Measurements from ENCODE around the gene ATXN7L2.

ATXN7L2 gene

DNA sequence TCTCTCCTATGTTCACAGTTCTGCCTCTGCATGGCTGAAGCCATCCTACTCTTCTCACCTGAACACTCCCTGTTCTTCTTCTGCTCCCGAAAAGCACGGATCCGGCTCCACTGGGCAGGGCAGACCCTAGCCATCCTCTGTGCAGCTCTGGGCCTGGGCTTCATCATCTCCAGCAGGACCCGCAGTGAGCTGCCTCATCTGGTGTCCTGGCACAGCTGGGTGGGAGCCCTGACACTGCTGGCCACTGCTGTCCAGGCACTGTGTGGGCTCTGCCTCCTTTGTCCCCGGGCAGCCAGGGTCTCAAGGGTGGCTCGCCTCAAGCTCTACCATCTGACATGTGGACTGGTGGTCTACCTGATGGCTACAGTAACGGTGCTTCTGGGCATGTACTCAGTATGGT is 12.0 kb downstream of the ATXN7L2 start:
- no peak for DNase-seq (ENCODE audit: low read depth, low spot score)
- TF ChIP-seq, protein P1, sequence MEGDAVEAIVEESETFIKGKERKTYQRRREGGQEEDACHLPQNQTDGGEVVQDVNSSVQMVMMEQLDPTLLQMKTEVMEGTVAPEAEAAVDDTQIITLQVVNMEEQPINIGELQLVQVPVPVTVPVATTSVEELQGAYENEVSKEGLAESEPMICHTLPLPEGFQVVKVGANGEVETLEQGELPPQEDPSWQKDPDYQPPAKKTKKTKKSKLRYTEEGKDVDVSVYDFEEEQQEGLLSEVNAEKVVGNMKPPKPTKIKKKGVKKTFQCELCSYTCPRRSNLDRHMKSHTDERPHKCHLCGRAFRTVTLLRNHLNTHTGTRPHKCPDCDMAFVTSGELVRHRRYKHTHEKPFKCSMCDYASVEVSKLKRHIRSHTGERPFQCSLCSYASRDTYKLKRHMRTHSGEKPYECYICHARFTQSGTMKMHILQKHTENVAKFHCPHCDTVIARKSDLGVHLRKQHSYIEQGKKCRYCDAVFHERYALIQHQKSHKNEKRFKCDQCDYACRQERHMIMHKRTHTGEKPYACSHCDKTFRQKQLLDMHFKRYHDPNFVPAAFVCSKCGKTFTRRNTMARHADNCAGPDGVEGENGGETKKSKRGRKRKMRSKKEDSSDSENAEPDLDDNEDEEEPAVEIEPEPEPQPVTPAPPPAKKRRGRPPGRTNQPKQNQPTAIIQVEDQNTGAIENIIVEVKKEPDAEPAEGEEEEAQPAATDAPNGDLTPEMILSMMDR (IDR thresholded peaks at IDR 0.05; ENCODE audit: low read depth, low read length) = no peak
- no peak overlapping the region for H3K4me3 ChIP-seq (ENCODE audit: low read depth, low read length)
- in situ Hi-C loops (cut with HindIII; ENCODE audit: low sequenced_read_pairs) = no loop called here

DNA sequence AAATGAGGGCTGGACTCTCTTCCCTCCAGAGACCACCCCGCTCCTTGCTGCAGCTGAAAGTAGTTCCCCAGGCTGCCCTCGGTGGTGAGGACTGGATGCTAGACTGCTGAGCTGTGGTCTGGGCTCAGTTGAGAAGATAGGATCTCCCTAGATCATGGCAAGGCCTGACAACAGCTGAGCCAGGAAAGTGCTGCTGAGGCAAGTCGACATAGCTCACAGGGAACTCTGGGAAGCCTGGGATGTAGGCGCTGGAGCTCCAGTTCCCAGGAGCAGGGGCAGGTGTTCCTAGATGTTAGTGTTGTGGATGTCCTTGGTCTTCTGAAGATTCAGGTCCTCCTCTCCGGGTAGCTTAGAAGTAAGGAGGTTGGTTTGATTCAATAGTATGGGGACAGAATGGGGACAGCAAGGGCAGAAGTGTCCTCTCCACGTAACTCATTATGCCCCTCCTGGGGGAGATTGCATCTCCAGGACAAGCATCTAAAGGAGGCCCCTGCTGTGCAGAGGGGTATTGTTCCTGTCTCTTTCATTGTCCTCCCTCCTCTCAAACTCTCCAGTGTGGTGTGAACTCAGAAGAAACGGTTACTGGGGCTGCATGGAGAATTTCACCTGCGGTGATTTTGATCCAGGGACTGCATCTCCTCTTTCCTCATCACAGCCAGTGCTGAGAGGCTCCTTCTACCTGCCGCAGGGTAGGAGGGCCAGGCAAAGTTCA is 13.9 kb downstream of the ATXN7L2 start:
- H3K4me3 ChIP-seq (ENCODE audit: low read depth, low read length) = no peak overlapping the region
- no peak for DNase-seq (ENCODE audit: low read depth, low spot score)
- in situ Hi-C loops (cut with HindIII; ENCODE audit: low sequenced_read_pairs) = no loop called here
- TF ChIP-seq, protein P1 (IDR thresholded peaks at IDR 0.05; ENCODE audit: low read depth, low read length) = no peak

DNA sequence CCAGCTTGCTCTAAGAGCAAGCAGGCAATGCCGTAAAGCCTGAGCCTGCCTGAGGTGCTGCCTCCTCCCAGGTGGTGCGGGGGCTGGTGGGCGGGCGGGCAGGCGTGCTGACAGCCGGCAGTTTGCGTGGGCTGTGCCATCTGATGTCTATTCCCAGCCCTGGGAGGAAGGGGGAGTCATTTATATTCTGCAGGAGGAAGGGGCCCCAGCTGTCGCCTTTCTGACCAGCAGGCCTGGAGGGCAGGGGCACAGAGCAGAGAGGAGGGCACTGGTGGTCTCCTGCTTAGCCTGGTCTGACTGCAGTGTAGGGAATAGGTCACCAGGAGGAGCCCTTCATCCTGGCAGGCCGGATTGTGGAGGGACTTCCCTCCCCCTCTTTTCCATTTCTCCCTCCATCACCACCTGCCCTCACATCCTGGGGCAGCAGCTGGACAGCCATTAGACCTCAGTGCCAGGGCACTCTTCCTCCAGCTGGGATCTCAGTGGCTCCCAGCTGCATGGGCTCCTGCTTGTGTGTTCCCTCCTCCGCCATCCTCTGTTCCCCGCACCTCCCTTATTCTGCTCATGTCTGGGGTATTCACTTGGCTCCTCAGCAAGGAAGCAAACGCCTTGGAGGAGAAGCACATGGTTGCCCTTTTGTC is 14.6 kb downstream of the ATXN7L2 start:
- TF ChIP-seq, protein P1 (IDR thresholded peaks at IDR 0.05; ENCODE audit: low read depth, low read length) = peak; percentile 75
- H3K4me3 ChIP-seq (ENCODE audit: low read depth, low read length) = no peak overlapping the region
- in situ Hi-C loops (cut with HindIII; ENCODE audit: low sequenced_read_pairs) = no loop called here
- DNase-seq (ENCODE audit: low read depth, low spot score) = peak; percentile 19

DNA sequence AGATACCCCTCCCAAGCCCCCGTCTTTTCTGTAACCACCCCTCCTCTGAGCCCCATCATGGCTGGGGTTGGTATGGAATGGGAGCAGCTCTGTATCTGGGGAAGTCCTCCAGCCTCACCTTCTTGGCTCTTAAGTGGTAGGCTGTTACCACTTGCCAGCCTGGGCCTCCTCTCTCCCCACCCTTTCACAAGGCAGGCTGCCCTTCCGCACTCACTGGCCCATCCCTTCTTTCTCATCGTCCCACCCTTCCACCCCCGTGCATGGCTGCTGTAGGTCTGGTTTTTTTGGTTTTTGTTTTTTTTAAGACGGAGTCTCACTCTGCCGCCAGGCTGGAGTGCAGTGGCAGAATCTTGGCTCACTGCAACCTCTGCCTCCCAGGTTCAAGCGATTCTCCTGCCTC is 15.4 kb downstream of the ATXN7L2 start:
- H3K4me3 ChIP-seq (ENCODE audit: low read depth, low read length) = no peak overlapping the region
- TF ChIP-seq, protein P1 (IDR thresholded peaks at IDR 0.05; ENCODE audit: low read depth, low read length) = no peak
- DNase-seq (ENCODE audit: low read depth, low spot score) = no peak
- in situ Hi-C loops (cut with HindIII; ENCODE audit: low sequenced_read_pairs) = no loop called here

DNA sequence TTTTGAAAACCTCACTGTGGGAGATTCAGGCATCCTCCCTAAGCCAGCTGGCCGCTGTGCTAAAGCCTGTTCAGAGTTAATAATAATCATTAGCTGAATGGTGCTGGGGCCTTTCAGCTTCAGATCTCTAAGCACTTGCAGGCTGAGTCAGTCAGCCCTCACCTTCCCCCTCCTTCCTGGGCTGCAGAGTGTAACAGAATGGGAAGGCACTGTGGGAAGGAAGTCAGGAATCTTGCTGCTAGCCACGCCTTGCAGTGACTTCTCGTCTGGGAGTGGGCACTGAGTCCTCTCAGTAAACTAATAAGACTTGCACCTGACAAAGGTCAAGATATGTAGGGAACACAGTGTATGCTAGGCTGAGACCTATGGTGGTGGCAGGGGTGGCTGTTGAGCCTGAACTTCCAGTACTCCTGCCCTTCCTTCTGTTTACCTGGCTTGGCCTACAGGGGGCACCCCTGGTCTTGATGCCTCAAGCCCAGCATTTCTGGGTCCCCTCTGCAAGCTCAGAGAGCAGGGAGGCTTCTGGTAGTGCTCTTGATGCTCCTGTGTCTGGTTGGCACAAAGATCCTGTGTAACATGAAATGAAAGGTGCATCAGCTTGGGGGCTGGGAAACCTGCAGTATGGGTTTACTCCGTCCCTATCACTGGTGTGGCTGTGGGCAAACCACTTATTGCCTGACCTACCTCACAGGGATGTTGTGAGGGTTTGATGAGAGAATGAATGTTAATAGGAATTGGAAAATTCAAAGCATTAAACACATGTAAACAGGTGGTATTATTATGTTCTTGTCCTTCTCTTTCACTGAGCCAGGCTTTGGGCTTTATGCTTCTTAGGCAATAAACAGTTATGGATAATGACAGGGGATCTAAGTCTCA is 16.2 kb downstream of the ATXN7L2 start:
- TF ChIP-seq, protein P1 (IDR thresholded peaks at IDR 0.05; ENCODE audit: low read depth, low read length) = peak; percentile 55
- DNase-seq (ENCODE audit: low read depth, low spot score) = peak; percentile 52
- H3K4me3 ChIP-seq (ENCODE audit: low read depth, low read length) = no peak overlapping the region
- in situ Hi-C loops (cut with HindIII; ENCODE audit: low sequenced_read_pairs) = no loop called here

DNA sequence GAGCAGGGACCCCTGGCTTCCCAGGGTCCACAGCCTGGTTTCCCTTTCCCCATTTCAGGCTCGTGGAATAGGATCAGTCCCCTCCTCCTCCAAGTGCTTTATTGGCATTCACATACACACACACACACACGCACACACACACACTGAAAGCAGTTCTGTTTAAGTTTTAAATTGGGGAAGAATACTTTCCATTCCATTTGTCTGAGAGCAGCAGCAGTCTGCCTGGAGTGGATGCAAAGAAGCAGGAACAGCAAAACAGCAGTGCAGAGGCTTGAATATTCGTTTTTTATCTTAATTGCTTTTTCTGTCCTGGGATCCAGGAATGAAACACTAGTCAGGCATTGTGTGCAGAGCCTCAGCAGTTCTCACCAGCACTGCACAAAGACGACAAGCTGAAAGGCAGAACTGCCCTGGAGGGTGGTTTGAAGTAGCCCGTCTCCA is 17.3 kb downstream of the ATXN7L2 start:
- in situ Hi-C loops (cut with HindIII; ENCODE audit: low sequenced_read_pairs) = no loop called here
- H3K4me3 ChIP-seq (ENCODE audit: low read depth, low read length) = no peak overlapping the region
- DNase-seq (ENCODE audit: low read depth, low spot score) = peak; percentile 43
- TF ChIP-seq, protein P1 (IDR thresholded peaks at IDR 0.05; ENCODE audit: low read depth, low read length) = no peak
